HEK293 (cell line): Measurements from ENCODE around the gene SLFN12L.

Experiments
- CTCF ChIA-PET: fragments of 350-600 bp; formaldehyde crosslinking; extraction: SDS; loops from one replicate; lab custom pipeline; 2021; ENCODE audit warnings: antibody characterized with exemption; lab: Yijun Ruan, JAX
- POLR2A ChIA-PET: fragments of 300-600 bp; formaldehyde crosslinking; extraction: SDS; loops from one replicate; lab custom pipeline; 2020; ENCODE audit warnings: antibody characterized with exemption, inconsistent platforms; lab: Yijun Ruan, JAX
- H3K27ac ChIP-seq: fragments of 200-500 bp; sonication (Bioruptor generic); 2 replicates; pipeline ENCODE4 v1.5.1; 2014; ENCODE audit warnings: low read depth, low read length, control low read depth, inconsistent platforms; ENCODE audit errors: extremely low read depth
- H3K36me3 ChIP-seq, 2 experiments: fragments of 200-500 bp in 1 of 2; sonication (Bioruptor generic) in 1 of 2; 1 replicate in 1 of 2; 2 replicates in 1 of 2; pipeline ENCODE4 v1.5.1; 2014 to 2017; ENCODE audit warnings: inconsistent platforms in 2 of 2, low read length in 2 of 2; ENCODE audit not compliant: control insufficient read depth in 2 of 2, insufficient read depth in 1 of 2
- H3K4me1 ChIP-seq: fragments of 200-500 bp; sonication (Bioruptor generic); 2 replicates; pipeline ENCODE4 v1.5.1; 2014; ENCODE audit warnings: mild to moderate bottlenecking, low read length, inconsistent platforms; ENCODE audit not compliant: control insufficient read depth, insufficient read depth
- H3K4me3 ChIP-seq: 2 replicates; pipeline ENCODE4 v1.5.1; 2011; ENCODE audit warnings: low read depth, mild to moderate bottlenecking, control low read depth, low read length, moderate library complexity
- H3K9me3 ChIP-seq: fragments of 200-500 bp; sonication (Bioruptor generic); 2 replicates; pipeline ENCODE4 v1.5.1; 2014; ENCODE audit warnings: low read depth, low read length, inconsistent platforms; ENCODE audit not compliant: control insufficient read depth, insufficient read depth
- AEBP2 ChIP-seq: fragments of 450-650 bp; formaldehyde crosslinking; IDR thresholded peaks from 2 replicates; pipeline ENCODE4 v1.5.1; 2016; ENCODE audit warnings: missing biosample characterization, missing genetic modification characterization, borderline replicate concordance
- GFI1B ChIP-seq: fragments of 450-650 bp; formaldehyde crosslinking; IDR thresholded peaks from 2 replicates; pipeline ENCODE4 v1.5.1; 2016; ENCODE audit warnings: missing biosample characterization, missing genetic modification characterization
- PBX3 ChIP-seq: sonication (generic); formaldehyde crosslinking; IDR thresholded peaks from 2 replicates; pipeline ENCODE4 v1.8.1; 2022; ENCODE audit warnings: mild to moderate bottlenecking, moderate library complexity, missing genetic modification reagents
- PRDM1 ChIP-seq: fragments of 450-650 bp; formaldehyde crosslinking; IDR thresholded peaks from 2 replicates; pipeline ENCODE4; 2016; ENCODE audit warnings: missing biosample characterization, missing genetic modification characterization
- SP3 ChIP-seq: fragments of 450-650 bp; formaldehyde crosslinking; IDR thresholded peaks from 2 replicates; pipeline ENCODE4 v1.5.1; 2016; ENCODE audit warnings: missing biosample characterization, missing genetic modification characterization
- ZBTB10 ChIP-seq: fragments of 450-650 bp; formaldehyde crosslinking; IDR thresholded peaks from 2 replicates; pipeline ENCODE4 v1.5.1; 2016; ENCODE audit warnings: missing biosample characterization, missing genetic modification characterization
- ZBTB20 ChIP-seq: fragments of 450-650 bp; formaldehyde crosslinking; IDR thresholded peaks from 2 replicates; pipeline ENCODE4 v1.5.1; 2016; ENCODE audit warnings: missing biosample characterization, missing genetic modification characterization
- ZFP37 ChIP-seq: fragments of 450-650 bp; formaldehyde crosslinking; IDR thresholded peaks from 2 replicates; pipeline ENCODE4 v1.5.1; 2016; ENCODE audit warnings: missing biosample characterization, missing genetic modification characterization
- ZIC2 ChIP-seq: fragments of 450-650 bp; formaldehyde crosslinking; IDR thresholded peaks from 2 replicates; pipeline ENCODE4 v1.5.1; 2016; ENCODE audit warnings: missing biosample characterization, missing genetic modification characterization
- ZNF132 ChIP-seq: fragments of 450-650 bp; formaldehyde crosslinking; IDR thresholded peaks from 2 replicates; pipeline ENCODE4 v1.5.1; 2017; ENCODE audit warnings: missing biosample characterization, missing genetic modification characterization, borderline replicate concordance
- ZNF16 ChIP-seq: fragments of 450-650 bp; formaldehyde crosslinking; IDR thresholded peaks from 2 replicates; pipeline ENCODE4 v1.5.1; 2016; ENCODE audit warnings: low read depth, missing biosample characterization, missing genetic modification characterization
- ZNF175 ChIP-seq: fragments of 450-650 bp; formaldehyde crosslinking; IDR thresholded peaks from 2 replicates; pipeline ENCODE4 v1.5.1; 2016; ENCODE audit warnings: missing biosample characterization, missing genetic modification characterization
- ZNF324 ChIP-seq: fragments of 450-650 bp; formaldehyde crosslinking; IDR thresholded peaks from 2 replicates; pipeline ENCODE4 v1.5.1; 2016; ENCODE audit warnings: missing biosample characterization, missing genetic modification characterization
- ZNF394 ChIP-seq: fragments of 450-650 bp; formaldehyde crosslinking; IDR thresholded peaks from 2 replicates; pipeline ENCODE4 v1.5.1; 2016; ENCODE audit warnings: missing biosample characterization, missing genetic modification characterization, mild to moderate bottlenecking, moderate library complexity, borderline replicate concordance
- ZNF398 ChIP-seq: fragments of 450-650 bp; formaldehyde crosslinking; IDR thresholded peaks from 2 replicates; pipeline ENCODE4 v1.5.1; 2017; ENCODE audit warnings: missing biosample characterization, missing genetic modification characterization
- ZNF501 ChIP-seq: fragments of 450-650 bp; formaldehyde crosslinking; IDR thresholded peaks from 2 replicates; pipeline ENCODE4 v1.5.1; 2016; ENCODE audit warnings: missing biosample characterization, missing genetic modification characterization
- ZNF677 ChIP-seq: fragments of 450-650 bp; IDR thresholded peaks from 2 replicates; pipeline ENCODE4 v1.5.0; 2018; ENCODE audit warnings: missing biosample characterization, mild to moderate bottlenecking, missing genetic modification characterization, moderate library complexity
- ZNF692 ChIP-seq: fragments of 450-650 bp; formaldehyde crosslinking; IDR thresholded peaks from 2 replicates; pipeline ENCODE4 v1.5.1; 2016; ENCODE audit warnings: missing biosample characterization, missing genetic modification characterization

The SLFN12L gene

GRCh38 chr17:35578197-35578928 is 40.9 kb upstream of the SLFN12L start, which contains the start of gene PEX12 (continued):
- peak; percentile 82 for TF ChIP-seq SP3 (tag by site-specific recombination)
- 0 out of 2 replicates have a peak, but pooled peaks have one; percentile 49 for TF ChIP-seq PBX3 (CRISPR knock-in tag)
- peak; percentile 69; the same call in 1 of the 2 replicates for TF ChIP-seq ZFP37 (tag by site-specific recombination)
- peak; percentile 49; the same call in 1 of the 2 replicates for TF ChIP-seq ZNF394 (tag by site-specific recombination)

- Histone ChIP-seq H3K4me1 (peaks cover 5% of the 10 kb centered on the region; the same call in 1 of the 2 replicates), H3K9me3 (no peaks in the 10 kb centered on the region)
- ChIA-PET POLR2A (interaction anchor here (0.7 to 4.5 kb wide), 18 partner anchors 9 to 615 kb away, joined by 3 to 66 read pairs (median 5); partner anchors contain the start of genes AP2B1, RASL10B, SLFN11 and SLFN5), CTCF (interaction anchor here (0.7 to 2.0 kb wide), 6 partner anchors 9 to 231 kb away, joined by 3 to 7 read pairs (median 4); partner anchors contain the start of gene AP2B1)
- peak; percentile 74; the same call in 1 of the 2 replicates for TF ChIP-seq PRDM1 (tag by site-specific recombination)
- no peak for TF ChIP-seq ZBTB10 (tag by site-specific recombination)
- TF ChIP-seq, all 188 proteins: peak for 1
- peak overlapping the region; percentile 91; the same call in 1 of the 2 replicates for H3K27ac ChIP-seq
- peak overlapping the region; percentile 88 for H3K4me3 ChIP-seq
- H3K36me3 ChIP-seq = peaks cover 32 to 35% of the 10 kb centered on the region in 2 experiments
Measured at GRCh38 chr17:35577830-35578196, 40.3 kb upstream of the SLFN12L start.

GRCh38 chr17:35575759-35576158 is 38.3 kb upstream of the SLFN12L start:
- POLR2A ChIA-PET = interaction anchor here (0.7 to 4.5 kb wide), 3 partner anchors 8 to 448 kb away, joined by 5 to 66 read pairs (median 9); partner anchors contain the start of gene AP2B1
- no peak overlapping the region for H3K4me3 ChIP-seq
- peaks cover 5% of the 10 kb centered on the region; the same call in 1 of the 2 replicates for H3K4me1 ChIP-seq
- H3K27ac ChIP-seq = no peak overlapping the region
- peaks cover 42% of the 10 kb centered on the region in 2 experiments for H3K36me3 ChIP-seq
- H3K9me3 ChIP-seq = no peaks in the 10 kb centered on the region
- CTCF ChIA-PET = interaction anchor here (0.7 to 1.3 kb wide), 3 partner anchors 11 to 174 kb away, joined by 3 read pairs; partner anchors contain the start of gene AP2B1
- TF ChIP-seq ZNF324 (tag by site-specific recombination) (no peak), ZNF677 (no peak), ZBTB10 (tag by site-specific recombination) (no peak), ZNF175 (no peak), ZNF501 (tag by site-specific recombination) (no peak), AEBP2 (tag by site-specific recombination) (no peak), ZNF398 (tag by site-specific recombination) (no peak), ZIC2 (tag by site-specific recombination) (no peak), ZNF692 (tag by site-specific recombination) (no peak), ZNF132 (tag by site-specific recombination) (no peak), ZBTB20 (tag by site-specific recombination) (no peak), ZNF16 (tag by site-specific recombination) (no peak), GFI1B (tag by site-specific recombination) (no peak)
